MM.1S (cell line): Measurements from ENCODE around the gene GPR42.

Experiments
- DNase-seq: peaks from one replicate; pipeline ENCODE4 v3.0.0-alpha.2; 2015
- H2AFZ ChIP-seq: fragments of 300-600 bp; sonication (generic); 2 replicates; pipeline ENCODE4 v1.6.0; 2016; ENCODE audit warnings: antibody characterized with exemption, low read length
- H3F3A ChIP-seq: fragments of 300-600 bp; sonication (generic); 2 replicates; pipeline ENCODE4 v1.6.1; 2016; ENCODE audit warnings: mild to moderate bottlenecking, antibody characterized with exemption, low read length, moderate library complexity, mixed read lengths; ENCODE audit not compliant: insufficient read depth
- H3K27ac ChIP-seq: fragments of 300-600 bp; sonication (generic); 2 replicates; pipeline ENCODE4 v1.5.1; 2016; ENCODE audit warnings: mild to moderate bottlenecking, low read length
- H3K27me3 ChIP-seq: fragments of 300-600 bp; sonication (generic); replicated peaks from 2 replicates; pipeline ENCODE4 v1.6.0; 2016; ENCODE audit warnings: low read length; ENCODE audit not compliant: insufficient read depth
- H3K36me3 ChIP-seq: fragments of 300-600 bp; sonication (generic); replicated peaks from 2 replicates; pipeline ENCODE4 v1.6.1; 2016; ENCODE audit warnings: mild to moderate bottlenecking, low read length, mixed read lengths; ENCODE audit not compliant: insufficient read depth
- H3K4me1 ChIP-seq: fragments of 300-600 bp; sonication (generic); 2 replicates; pipeline ENCODE4 v1.6.1; 2016; ENCODE audit warnings: low read length, mixed read lengths
- H3K4me2 ChIP-seq: fragments of 300-600 bp; sonication (generic); 2 replicates; pipeline ENCODE4 v1.6.0; 2016; ENCODE audit warnings: low read depth, low read length
- H3K4me3 ChIP-seq: fragments of 300-600 bp; sonication (generic); 2 replicates; pipeline ENCODE4 v1.5.1; 2016; ENCODE audit warnings: low read length, mixed read lengths
- H3K79me2 ChIP-seq: fragments of 300-600 bp; sonication (generic); 2 replicates; pipeline ENCODE4 v1.6.1; 2016; ENCODE audit warnings: mixed run types, low read length, mixed read lengths
- H3K9ac ChIP-seq: fragments of 300-600 bp; sonication (generic); 2 replicates; pipeline ENCODE4 v1.6.1; 2016; ENCODE audit warnings: low read length, mixed read lengths
- H3K9me2 ChIP-seq: fragments of 300-600 bp; sonication (generic); replicated peaks from 2 replicates; pipeline ENCODE4 v1.6.1; 2016; ENCODE audit warnings: mild to moderate bottlenecking, low read length, mixed read lengths; ENCODE audit not compliant: insufficient read depth
- H3K9me3 ChIP-seq: fragments of 300-600 bp; sonication (generic); replicated peaks from 2 replicates; pipeline ENCODE4 v1.6.1; 2016; ENCODE audit warnings: mild to moderate bottlenecking, low read length, mixed read lengths; ENCODE audit not compliant: insufficient read depth
- H4K20me1 ChIP-seq: fragments of 300-600 bp; sonication (generic); 2 replicates; pipeline ENCODE4 v1.6.1; 2016; ENCODE audit warnings: mild to moderate bottlenecking, low read length, moderate library complexity, mixed read lengths; ENCODE audit not compliant: insufficient read depth
- EZH2 ChIP-seq: fragments of 300-600 bp; sonication (generic); optimal IDR thresholded peaks from 2 replicates; pipeline ENCODE3; 2017; ENCODE audit warnings: low read depth, mild to moderate bottlenecking, antibody characterized with exemption, low read length, mixed read lengths
- EZH2phosphoT487 ChIP-seq: fragments of 300-600 bp; sonication (generic); IDR thresholded peaks from 2 replicates; pipeline ENCODE4 v1.6.1; 2018; ENCODE audit warnings: antibody characterized with exemption, low read length
- TF ChIP-seq, protein P1 (sequence below): fragments of 300-600 bp; sonication (generic); IDR thresholded peaks from 2 replicates; pipeline ENCODE4 v1.5.1; 2016; ENCODE audit warnings: antibody characterized with exemption, low read length, mixed read lengths

The GPR42 gene

GRCh38 chr19:35417713-35418534 lies 47.1 kb downstream of the GPR42 start:
- Histone ChIP-seq H3K9ac (no peak overlapping the region), H4K20me1 (no peaks in the 10 kb centered on the region), H3K79me2 (no peaks in the 10 kb centered on the region), H3K4me1 (peaks cover 2% of the 10 kb centered on the region; the same call in 1 of the 2 replicates), H2AFZ (no peak overlapping the region), H3F3A (no peaks in the 10 kb centered on the region), H3K27me3 (no peaks in the 10 kb centered on the region; the same call in none of the 2 replicates), H3K9me2 (no peaks in the 10 kb centered on the region), H3K9me3 (no peaks in the 10 kb centered on the region), H3K4me2 (no peak overlapping the region), H3K36me3 (no peaks in the 10 kb centered on the region), H3K4me3 (no peak overlapping the region), H3K27ac (no peak overlapping the region)
- no peak for DNase-seq
- no peak for TF ChIP-seq EZH2phosphoT487

DNA sequence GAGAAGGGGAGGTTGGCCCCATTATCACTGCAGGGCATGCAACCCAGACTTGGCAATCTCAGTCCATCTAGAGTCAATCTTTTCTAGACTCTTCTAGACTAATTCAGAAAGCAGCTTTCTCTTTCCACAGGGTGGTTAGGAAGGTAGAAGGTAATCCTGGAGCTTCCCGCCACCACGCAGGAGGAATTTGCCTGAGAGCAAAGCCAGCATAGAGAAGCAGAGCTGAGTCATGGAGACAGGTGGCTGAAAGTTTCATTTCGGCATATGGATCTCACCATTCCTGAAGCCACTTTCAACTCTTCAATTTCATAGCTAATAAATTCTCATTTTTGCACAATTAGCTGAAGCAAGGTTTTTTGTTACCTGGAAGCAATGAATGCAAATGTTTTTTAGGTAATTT lies 48.2 kb downstream of the GPR42 start:
- Histone ChIP-seq H3K79me2 (no peaks in the 10 kb centered on the region), H3K4me1 (peaks cover 2% of the 10 kb centered on the region; the same call in 1 of the 2 replicates), H3K9me3 (no peaks in the 10 kb centered on the region), H3K9ac (no peak overlapping the region), H3K36me3 (no peaks in the 10 kb centered on the region), H4K20me1 (no peaks in the 10 kb centered on the region), H3K4me3 (no peak overlapping the region), H2AFZ (no peak overlapping the region), H3K27me3 (no peaks in the 10 kb centered on the region; the same call in none of the 2 replicates), H3K9me2 (no peaks in the 10 kb centered on the region), H3F3A (no peaks in the 10 kb centered on the region), H3K4me2 (no peak overlapping the region), H3K27ac (no peak overlapping the region)
- no peak for DNase-seq
- TF ChIP-seq EZH2: no peak
- no peak for TF ChIP-seq EZH2phosphoT487
- TF ChIP-seq, protein P1, sequence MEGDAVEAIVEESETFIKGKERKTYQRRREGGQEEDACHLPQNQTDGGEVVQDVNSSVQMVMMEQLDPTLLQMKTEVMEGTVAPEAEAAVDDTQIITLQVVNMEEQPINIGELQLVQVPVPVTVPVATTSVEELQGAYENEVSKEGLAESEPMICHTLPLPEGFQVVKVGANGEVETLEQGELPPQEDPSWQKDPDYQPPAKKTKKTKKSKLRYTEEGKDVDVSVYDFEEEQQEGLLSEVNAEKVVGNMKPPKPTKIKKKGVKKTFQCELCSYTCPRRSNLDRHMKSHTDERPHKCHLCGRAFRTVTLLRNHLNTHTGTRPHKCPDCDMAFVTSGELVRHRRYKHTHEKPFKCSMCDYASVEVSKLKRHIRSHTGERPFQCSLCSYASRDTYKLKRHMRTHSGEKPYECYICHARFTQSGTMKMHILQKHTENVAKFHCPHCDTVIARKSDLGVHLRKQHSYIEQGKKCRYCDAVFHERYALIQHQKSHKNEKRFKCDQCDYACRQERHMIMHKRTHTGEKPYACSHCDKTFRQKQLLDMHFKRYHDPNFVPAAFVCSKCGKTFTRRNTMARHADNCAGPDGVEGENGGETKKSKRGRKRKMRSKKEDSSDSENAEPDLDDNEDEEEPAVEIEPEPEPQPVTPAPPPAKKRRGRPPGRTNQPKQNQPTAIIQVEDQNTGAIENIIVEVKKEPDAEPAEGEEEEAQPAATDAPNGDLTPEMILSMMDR: no peak

- no peak overlapping the region for H3K4me3 ChIP-seq
- H3K9me3 ChIP-seq: no peaks in the 10 kb centered on the region
- H4K20me1 ChIP-seq: no peaks in the 10 kb centered on the region
- peak overlapping the region; percentile 16; the same call in 1 of the 2 replicates for H3K27ac ChIP-seq
- no peaks in the 10 kb centered on the region; the same call in none of the 2 replicates for H3K27me3 ChIP-seq
- no peak overlapping the region for H2AFZ ChIP-seq
- TF ChIP-seq EZH2: no peak
- no peaks in the 10 kb centered on the region for H3K36me3 ChIP-seq
- H3K79me2 ChIP-seq: no peaks in the 10 kb centered on the region
- no peaks in the 10 kb centered on the region for H3F3A ChIP-seq
- H3K9me2 ChIP-seq: no peaks in the 10 kb centered on the region
- DNase-seq: no peak
- H3K4me2 ChIP-seq: no peak overlapping the region
- H3K9ac ChIP-seq: no peak overlapping the region
- H3K4me1 ChIP-seq: peaks cover 2% of the 10 kb centered on the region; the same call in 1 of the 2 replicates
These were observed 48.9 kb downstream of the GPR42 start for GRCh38 chr19:35419805-35420204.

DNA sequence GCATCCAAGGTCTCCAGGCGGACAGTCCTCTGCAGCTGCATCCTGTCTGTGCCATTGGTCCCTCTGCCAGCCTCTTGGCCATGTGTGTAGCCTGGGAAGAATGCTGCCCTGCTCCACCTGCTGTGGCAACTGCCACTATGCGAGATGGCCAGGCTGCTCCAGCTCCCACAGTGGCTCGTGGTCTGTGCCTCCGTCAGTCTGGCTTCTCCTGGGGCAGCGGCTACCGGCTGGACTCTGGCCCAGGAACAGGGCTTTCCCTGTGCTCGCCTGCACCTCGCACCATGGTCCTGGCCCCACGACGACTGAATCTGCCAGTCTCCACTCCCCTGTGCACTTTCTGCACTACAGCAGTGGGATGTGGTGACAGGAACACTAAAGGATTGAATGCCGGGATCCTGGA lies 50.5 kb downstream of the GPR42 start:
- no peaks in the 10 kb centered on the region for H3K9me3 ChIP-seq
- no peak overlapping the region for H3K4me3 ChIP-seq
- no peak overlapping the region for H3K9ac ChIP-seq
- peaks cover 4% of the 10 kb centered on the region for H3K27me3 ChIP-seq
- H3K36me3 ChIP-seq: no peaks in the 10 kb centered on the region
- peaks cover 2% of the 10 kb centered on the region; the same call in 1 of the 2 replicates for H3K4me1 ChIP-seq
- DNase-seq: no peak
- no peaks in the 10 kb centered on the region for H3F3A ChIP-seq
- no peak overlapping the region for H3K4me2 ChIP-seq
- no peak overlapping the region for H2AFZ ChIP-seq
- no peaks in the 10 kb centered on the region for H4K20me1 ChIP-seq
- no peaks in the 10 kb centered on the region for H3K9me2 ChIP-seq
- TF ChIP-seq, protein P1: no peak
- TF ChIP-seq EZH2phosphoT487: no peak
- TF ChIP-seq EZH2: no peak
- H3K79me2 ChIP-seq: no peaks in the 10 kb centered on the region
- no peak overlapping the region for H3K27ac ChIP-seq
